T follicular helper cell (primary cell): ENCODE results near the gene GMEB2.
"Not testable (repeated sequence)": the region's sequence is repeated elsewhere in the genome, so short reads cannot be mapped to it uniquely, and the experiment has no call there.

Experiments
- DNase-seq: peaks from one replicate; pipeline ENCODE4 v3.0.0-alpha.2; 2020; ENCODE audit warnings: low read depth

The GMEB2 gene

DNA sequence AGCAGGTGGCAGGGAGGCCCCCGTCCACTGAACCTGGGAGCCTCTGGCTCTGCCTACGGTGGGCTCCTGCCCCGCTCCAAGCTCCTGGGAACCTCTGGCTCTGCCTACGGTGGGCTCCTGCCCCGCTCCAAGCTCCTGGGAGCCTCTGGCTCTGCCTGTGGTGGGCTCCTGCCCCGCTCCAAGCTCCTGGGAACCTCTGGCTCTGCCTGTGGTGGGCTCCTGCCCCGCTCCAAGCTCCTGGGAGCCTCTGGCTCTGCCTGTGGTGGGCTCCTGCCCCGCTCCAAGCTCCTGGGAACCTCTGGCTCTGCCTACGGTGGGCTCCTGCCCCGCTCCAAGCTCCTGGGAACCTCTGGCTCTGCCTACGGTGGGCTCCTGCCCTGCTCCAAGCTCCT lies 55.8 kb downstream of the GMEB2 start:
- DNase-seq = not testable (repeated sequence)

DNA sequence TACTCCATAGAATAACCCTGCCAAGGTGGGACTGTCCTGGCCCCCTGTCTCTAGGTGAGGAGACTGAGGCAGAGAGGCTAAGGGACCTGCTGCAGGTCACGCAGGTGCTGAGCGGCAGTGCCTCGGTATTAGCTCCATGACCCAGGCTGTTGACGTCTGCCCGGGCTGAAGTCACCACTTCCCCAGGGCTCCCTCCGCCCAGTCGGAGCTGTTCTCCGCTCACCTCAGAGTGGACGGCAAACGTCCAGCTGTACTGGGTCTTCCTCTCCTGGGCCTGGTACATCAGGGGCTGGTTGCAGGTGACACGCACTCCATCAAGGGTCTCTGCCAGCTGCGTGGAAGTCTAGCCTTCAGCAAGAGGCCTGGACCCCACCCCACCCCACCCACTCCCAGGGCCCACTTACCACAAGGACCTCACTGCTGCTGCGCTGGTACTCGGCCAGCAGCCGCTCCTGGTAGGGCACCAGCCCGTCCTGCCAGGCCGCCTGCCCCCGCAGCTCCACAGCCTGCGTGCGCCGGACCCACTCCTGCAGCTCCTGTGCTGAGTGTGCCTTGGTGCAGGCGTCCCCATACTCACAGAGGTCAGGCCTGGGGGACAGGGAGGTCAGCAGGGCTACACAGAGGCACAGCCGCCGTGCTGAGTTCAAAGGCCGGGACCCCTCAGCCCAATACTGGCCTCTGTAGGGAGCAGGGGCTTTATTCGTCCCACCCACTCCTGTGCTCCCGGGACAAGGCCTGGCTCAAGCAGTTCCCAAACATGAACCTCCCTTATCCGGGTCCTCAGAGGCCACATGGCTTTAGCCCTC lies 56.4 kb downstream of the GMEB2 start:
- DNase-seq = no peak

DNA sequence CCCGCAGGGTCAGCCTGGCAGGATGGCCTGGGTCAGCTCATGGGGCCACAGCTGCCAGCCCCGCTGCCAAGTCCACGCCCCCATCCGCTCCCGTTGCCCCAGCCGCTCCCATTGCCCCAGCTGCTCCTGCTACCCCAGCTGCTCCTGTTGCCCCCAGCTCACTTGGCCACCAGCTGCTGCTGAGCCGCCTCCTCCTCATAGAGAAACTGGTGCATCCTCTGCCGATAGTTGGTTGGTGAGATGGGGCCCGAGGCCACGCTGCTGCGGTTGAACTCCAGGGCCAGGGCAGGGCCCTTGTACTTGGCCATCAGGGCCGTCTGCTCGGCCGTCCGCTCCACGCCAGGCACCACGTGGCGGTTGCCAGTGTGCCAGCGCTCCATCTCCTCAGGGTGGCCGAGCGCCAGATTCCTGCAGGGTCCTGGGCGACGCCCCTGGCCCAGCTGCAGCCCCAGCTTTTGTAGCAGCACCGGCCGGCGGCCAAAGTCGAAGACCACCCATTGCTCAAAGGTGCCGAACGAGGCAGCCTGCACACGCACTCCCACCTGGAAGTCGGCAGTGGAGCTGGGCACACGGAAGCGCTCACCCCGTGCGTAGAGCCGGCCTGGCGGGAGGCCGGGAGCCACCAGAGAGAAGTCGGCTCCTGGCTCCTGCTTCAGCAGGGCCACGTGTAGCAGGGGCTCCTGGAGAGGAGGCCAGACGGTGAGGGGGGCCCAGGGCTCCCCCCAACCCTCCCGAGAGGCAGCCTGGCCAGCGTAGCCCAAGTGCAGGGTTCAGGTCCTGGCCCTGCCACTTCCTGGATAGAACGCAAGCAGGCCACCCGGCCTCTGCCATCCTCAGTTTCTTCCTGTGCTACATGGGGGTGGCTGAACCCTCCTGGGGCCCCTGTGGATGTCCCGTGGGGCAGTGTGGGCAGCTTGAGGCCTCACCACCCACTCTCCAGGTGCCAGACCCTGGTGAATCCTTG lies 57.6 kb downstream of the GMEB2 start:
- no peak for DNase-seq

DNA sequence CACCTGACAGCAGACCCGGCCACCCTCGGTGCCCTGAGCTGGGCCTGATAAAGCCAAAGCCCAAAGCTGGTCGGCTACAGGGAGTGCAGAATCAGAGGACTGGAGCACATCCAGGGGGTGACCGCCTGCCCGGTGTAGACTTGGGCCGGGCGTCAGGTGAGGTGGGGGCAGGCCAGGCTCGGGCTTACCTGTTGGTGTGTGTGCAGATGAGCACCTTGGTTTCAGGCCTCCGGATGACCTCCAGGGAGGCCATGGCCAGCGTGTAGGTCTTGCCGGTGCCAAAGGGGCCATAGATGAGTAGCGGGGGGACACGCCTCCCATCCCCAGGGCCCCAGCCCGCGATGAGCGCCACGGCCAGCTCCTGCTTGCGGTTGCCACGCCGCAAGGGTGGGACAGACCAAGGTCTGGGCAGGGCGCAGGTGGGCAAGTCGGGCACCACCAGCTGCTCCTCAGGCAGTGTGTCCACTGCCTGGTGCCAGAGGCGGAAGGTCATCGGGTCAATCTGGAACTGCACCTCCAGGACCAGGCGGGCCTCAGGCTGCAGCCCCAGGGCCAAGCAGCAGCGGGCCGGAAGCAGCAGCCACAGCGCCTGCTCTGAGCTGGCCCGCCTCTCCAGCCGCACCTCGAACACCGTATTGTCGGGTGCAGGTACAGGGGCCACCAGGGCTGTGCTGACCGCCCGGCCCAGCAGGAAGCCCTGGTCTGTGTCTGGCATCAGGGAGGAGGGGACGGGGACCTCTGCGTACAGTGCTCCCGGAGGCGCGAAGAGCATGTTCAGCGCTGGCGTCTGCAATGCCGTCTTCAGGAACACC lies 58.5 kb downstream of the GMEB2 start:
- no peak for DNase-seq

DNA sequence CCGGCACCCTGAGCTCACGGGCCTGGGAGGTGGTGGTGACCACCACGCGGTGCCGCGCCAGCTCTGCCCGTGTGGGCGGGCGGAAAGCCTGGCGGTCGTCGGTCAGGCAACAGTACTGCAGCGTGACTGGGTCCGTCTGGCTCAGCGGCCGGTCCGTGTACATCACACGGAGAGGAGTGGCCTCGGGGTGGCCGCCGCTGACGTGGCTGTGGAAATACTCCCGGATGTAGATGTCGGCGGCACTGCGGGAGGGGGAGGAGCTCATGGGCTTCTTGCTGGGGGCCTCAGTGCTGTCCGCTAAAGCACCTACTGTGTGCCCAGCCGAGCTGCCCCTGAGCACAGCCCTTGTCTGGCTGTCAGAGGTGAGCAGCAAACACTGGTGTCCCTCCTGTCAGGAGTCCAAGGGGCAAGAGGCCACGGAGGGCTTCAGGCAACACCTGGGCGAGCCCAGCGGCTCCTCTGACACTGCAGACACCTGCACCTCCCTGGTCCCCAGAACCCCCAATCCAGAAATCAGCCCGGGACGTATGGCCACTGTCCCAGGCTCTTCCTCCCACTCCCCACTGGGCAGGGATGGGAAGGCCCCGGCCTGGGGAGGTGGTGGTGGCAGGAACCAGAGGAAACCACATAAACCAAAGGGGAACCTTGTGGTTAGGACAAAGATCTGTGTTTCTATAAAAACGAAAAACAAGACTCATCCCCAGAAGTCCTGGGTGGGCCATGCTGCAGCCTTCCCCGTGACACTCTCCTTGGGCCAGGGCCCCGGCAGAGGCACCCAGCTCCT lies 59.3 kb downstream of the GMEB2 start:
- no peak for DNase-seq

DNA sequence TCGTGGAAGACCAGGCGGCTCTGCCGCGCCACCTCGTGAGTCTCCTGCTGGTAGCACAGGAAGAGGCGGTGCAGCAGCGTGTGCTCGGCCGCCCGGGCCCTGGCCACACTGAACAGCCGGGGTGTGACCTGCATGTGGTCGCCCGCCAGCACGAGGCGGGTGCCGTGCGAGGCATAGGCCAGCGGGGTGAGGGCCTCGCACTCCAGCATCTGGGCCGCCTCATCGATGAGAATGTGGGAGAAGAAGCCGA lies 59.8 kb downstream of the GMEB2 start:
- DNase-seq = no peak

DNA sequence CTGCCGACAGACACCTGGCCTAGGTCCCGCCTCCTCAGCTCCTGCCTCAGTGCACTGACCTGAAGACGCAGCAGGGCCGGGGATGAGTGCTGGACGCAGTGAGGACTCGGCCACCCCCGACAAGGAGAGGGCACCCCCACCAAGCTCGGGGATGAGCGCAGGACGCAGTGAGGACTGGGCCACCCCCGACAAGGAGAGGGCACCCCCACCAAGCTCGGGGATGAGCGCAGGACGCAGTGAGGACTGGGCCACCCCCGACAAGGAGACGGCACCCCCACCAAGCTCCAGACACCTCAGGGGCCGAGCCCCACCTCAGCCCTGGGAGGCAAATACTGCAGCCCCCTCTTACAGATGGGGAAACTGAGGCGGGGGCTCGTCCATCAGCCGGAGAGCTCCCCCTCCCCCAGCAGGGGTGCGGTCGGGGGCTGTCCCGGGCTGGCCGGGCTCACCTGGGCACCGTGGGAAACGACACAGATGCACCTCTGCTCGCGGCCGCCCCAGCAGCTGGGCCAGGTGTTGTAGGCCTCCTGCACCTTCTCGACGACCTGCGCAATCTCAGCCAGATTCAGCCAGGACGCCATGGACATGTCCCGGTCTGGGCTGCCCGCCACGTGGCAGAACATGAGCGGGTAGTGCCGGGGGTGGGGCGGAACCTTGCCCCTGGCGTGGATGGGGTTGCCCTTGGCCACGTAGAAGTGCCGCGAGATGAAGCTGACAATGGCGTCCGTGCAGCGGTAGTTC lies 60.3 kb downstream of the GMEB2 start:
- DNase-seq = no peak

DNA sequence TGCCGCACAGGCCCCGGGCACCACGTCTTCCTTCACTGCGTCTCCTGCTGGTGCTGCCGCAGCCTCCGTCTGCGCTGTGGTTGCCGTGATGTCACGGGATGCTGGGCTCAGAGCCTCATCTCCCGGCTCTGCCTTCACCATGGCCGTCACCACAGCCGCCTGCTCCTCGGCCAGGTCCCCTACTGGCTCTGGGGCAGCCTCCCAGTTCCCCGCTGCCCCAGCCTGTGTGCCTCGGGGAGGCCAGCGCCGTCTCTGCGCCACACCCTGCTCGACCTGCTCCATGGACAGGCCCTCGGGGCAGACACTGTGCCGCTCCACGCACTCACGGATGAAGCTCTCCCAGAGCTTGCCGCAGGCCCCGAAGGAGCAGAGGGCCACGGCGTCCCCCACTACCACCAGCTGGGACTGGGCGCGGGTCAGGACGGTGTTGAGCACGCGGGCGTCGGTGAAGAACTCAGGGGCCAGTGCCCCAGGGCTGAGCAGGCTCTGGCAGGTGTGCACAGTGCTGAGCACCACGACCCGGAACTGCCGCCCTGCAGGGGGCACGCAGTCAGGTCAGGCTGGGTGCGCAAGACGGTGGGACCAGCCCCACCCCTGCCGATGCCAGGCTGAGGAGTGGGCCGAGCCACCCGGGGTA lies 61.1 kb downstream of the GMEB2 start:
- no peak for DNase-seq

DNA sequence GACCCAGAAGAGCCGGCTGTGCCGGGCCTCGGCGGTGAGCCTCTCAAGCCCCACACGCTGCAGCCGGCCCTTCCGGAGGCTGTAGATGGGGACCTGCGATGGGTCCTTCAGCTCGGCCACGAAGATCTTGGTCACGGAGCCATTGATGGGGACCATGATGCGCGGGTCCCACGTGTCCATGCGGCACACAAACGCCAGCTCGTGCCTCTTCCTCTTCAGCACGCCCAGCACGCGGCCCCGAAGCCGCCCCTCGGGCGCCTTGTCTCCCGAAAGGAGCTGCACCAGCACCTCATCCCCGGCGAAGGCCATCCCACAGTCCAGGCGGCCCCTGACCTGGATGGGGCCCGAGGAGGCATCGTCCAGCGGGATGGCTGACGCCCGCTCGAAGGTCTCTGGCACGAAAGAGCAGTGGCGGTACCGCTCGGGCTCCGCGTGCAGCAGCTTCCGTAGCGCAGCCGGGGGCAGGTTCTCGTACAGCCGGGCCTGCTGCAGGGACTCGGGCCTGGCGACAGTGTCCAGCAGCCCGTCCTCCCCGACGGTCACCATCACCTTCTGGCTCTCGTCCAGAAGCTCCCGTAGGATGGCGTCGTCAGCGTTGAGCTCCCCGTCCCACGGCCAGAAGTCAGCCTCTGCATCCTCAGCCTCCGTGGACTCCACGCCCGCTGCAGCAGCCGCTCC lies 61.7 kb downstream of the GMEB2 start:
- no peak for DNase-seq

DNA sequence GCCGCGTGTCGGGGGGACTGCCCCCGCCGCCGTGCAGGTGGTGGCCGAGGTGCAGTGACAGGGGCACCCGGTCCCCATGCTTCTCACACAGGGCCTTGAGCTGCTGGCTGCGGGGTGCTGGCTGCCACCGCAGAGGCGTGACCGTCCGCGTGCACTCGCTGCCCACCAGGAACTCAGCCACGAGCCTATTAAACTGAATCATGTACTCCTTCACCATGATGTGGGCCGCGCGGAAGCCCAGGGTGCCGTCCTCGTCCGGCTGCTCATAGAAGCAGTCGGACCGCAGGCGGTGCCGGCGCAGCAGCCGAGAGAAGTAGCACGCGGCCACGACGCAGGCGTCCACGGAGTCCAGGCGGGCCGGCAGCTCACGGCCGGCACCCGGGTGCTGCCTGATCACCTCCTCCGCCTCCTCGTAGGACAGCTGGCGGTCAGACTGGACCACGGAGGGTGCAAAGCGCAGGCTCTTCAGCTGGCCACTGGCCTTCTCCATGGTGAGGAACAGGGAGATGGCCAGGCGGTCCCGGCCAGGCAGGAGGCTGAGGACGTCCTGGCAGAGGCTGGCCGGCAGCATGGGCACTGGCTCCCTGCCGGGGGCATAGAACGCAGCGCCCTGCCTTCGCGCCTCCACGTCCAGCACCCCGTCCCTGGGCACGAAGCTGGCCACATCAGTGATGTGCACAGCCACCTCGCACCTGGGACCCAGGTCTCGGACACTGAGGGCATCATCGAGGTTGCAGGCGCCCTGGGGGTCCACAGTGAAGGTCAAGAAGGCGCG lies 62.7 kb downstream of the GMEB2 start:
- DNase-seq = no peak

DNA sequence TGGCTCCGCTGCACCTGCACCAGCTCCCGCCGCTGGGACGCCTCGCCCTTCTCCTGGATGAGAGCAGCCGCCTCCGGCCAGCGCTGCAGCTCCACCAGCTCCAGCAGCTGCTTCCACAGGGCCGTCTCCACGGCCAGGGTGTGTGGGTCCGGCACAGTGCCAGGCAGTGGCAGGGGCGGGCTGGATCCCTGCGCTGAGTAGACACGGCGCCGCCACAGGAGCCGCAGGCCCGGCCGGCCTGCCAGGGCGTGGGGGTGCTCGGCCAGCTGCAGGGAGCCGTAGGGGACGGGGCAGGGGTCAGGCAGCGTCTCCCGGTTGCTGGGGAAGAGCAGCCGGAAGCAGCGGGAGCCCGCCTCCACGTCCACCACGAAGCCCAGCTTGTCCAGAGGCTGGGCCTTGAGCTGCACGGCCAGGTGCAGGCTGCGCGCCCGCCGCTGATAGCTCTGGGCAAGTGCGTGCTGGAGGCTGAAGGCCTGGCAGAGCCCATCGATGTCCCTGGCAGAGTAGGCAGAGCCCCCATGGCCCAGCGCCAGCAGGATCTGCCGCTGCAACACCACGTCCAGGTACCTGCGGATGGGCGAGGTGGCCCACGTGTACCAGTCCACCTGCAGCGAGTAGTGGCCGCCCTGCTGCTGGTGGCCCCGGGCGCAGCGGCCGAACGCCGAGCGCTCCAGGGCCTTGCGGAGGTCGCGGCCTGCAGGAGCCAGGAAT lies 63.5 kb downstream of the GMEB2 start:
- DNase-seq = no peak

DNA sequence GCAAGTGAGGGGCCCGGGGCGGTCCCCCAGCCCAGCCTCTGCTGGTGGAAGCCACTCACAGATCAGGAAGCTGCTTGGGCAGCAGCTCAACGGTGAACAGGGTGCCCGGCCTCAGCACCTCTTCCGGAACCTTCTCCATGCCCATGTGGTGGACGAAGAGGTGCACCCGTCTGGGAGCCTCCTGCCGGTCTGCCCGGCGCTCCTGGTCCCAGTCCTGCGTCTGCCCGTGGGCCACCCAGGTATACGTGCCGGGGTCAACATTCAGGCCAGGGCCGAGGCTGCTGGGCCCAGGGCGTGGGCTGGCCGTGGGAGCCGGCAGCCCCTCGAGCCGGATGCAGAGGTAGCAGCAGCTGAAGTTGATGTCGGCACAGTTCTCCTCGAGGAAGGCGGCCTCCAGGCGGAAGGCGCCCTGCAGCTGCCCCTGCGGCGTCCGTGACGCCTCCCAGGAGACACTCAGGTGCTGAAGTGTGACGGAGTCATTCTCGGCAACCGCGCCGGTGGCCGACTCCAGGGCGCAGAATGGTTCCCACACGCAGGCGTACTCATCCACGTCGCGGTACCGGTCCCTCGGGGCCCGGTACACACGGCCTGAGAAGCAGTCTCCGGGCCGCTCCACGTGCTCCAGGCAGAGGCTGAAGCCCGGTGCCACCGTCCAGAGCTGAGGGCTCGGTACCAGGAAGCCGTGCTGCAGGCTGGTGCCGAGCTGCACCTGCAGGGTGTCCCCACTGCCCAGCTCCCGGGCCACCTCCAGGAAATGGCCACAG lies 64.3 kb downstream of the GMEB2 start:
- DNase-seq = no peak

DNA sequence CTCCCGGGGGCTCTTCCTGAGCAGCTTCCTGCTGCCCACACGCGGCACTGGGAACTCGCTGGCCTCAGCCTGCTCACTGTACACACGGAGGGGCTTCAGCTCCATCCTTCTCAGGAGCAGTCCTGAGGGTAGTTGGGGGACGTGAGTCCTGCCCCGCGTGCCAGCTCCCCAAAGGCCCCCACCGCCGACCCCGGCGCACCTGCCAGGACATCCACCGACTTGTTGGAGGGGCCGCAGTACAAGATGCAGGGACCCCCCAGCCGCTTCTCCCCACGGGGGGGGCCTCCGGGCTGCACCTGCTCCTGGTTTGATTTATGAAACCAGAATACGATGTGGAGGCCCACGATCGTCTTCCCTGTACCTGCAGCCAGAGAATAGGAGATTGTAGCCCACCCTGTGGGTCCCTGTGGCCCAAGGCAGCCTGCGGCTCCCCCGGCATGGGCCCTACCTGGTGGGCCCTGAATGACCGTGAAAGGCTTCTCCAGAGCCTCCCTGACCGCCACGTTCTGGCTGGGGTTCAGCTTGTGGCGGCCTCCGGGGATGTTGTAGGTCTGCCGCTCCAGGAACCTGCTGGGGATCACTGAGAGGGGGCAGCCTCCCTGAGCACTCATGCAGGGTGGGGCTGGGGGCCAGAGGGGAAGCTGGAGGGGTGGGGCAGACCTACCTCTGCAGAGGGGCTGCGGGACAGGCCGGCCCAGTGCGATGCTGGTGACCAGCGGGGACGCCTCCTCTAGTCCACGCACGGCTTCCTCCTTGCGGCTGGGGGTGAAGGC lies 65.1 kb downstream of the GMEB2 start:
- DNase-seq = no peak

DNA sequence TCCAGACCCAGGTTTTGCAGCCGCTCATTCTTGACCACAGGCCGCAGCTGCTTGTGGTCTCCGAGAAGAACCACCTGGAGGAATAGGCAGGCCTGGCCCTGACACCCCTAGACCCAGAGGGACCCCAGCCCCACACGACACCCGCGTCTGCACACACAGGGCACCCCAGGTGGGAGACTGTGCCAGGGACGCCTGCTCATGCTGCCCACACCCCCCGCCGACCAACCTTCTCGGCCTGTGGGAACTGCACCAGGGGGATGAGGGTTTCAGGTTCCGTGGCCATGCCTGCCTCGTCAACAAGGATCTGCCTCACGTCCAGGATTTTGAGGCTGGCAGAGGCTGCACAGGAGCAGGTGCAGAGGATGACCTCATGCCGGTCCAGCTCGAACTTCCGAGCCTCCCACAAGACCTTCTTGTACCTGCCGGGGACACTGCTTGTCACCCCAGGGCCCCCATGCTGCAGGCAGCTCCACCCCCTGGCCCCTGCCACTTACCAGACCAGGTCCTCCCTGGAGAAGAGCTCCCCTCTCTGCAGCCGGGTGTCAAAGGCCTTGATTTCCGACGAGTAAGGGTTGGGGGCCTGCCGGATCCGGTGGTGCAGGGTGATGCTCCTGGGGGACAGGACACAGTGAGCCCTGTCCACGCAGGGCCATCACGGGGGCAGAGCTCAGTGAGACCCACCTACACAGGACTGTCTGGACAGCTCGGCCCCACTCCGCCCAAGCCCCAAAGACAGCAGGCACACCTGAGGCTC lies 65.9 kb downstream of the GMEB2 start:
- no peak for DNase-seq

DNA sequence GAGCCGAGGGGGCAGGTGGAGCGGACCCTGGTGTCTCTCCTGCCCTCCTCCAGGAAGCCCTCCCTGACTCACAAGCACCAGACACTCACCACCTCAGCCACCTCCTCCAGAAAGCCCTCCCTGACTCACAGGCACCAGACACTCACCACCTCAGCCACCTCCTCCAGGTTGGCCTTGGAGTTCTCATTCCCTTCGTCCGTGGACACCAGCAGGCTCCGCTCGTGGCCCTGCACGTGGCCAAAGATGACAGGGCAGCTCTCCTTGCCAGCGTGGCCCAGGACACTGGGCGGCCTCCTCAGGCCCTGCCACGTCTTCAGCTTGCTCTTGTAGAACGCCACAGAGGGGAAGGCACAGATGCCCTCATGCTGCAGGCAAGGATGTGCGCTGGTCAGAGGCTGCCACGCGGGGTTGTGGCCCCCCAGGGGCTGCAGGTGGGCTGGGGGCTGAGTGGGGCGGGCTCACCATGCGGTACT lies 66.5 kb downstream of the GMEB2 start:
- DNase-seq = no peak
